Chondrocyte (in vitro differentiated cells): ENCODE measurements around the gene STARD10. TPM values are rescaled to one million over a fixed set of nuclear protein-coding genes. Genes with fewer than 3 reads are reported as not detected.
A peak's percentile ranks its signal among the peaks of the same experiment; 100 is the strongest.

Experiments used
- DNase-seq: peaks from one replicate; pipeline ENCODE4 v3.0.0; 2021; ENCODE audit warnings: mixed read lengths, low spot score
- H3K27ac Mint-ChIP-seq: one replicate; pipeline ENCODE4 v1.8.0; 2021; ENCODE audit warnings: mild to moderate bottlenecking, moderate library complexity, mixed read lengths; ENCODE audit not compliant: unreplicated experiment
- H3K27me3 Mint-ChIP-seq: 2 replicates; pipeline ENCODE4 v1.8.0; 2021; ENCODE audit warnings: low read depth, mixed read lengths
- H3K36me3 Mint-ChIP-seq: 2 replicates; pipeline ENCODE4 v1.8.0; 2021; ENCODE audit warnings: low read depth, mixed read lengths
- H3K4me1 Mint-ChIP-seq: 2 replicates; pipeline ENCODE4 v1.8.0; 2021; ENCODE audit warnings: low read depth, mild to moderate bottlenecking, mixed read lengths
- H3K4me3 Mint-ChIP-seq: one replicate; pipeline ENCODE4 v1.8.0; 2021; ENCODE audit warnings: mild to moderate bottlenecking, moderate library complexity, mixed read lengths; ENCODE audit not compliant: unreplicated experiment
- H3K9me3 Mint-ChIP-seq: 2 replicates; pipeline ENCODE4 v1.8.0; 2021; ENCODE audit warnings: low read depth, mixed read lengths
- CTCF ChIP-seq: fragments of 200-600 bp; sonication (generic); IDR thresholded peaks from 2 replicates; pipeline ENCODE4 v1.5.0; 2021; ENCODE audit warnings: antibody characterized with exemption, mild to moderate bottlenecking, moderate library complexity
- microRNA-seq: library from miRNA; unstranded; fragments of <30 nt; microRNA quantifications from one replicate; pipeline ENCODE4 v1.2.0, GENCODE V29; 2020; ENCODE audit warnings: borderline number of aligned reads
- total RNA-seq: library from RNA; stranded (reverse); gene quantifications from 3 replicates; pipeline ENCODE4 v1.2.1, GENCODE V29; 2021

The STARD10 gene
- total RNA-seq, 1 donor from 2014 or later, result 79.4 TPM

- no peak overlapping the region for H3K4me3 Mint-ChIP-seq
- H3K36me3 Mint-ChIP-seq, result peaks cover 29% of the 10 kb centered on the region
- H3K9me3 Mint-ChIP-seq, result no peaks in the 10 kb centered on the region
- H3K27ac Mint-ChIP-seq, result no peak overlapping the region
- H3K4me1 Mint-ChIP-seq, result peaks cover 34% of the 10 kb centered on the region
- H3K27me3 Mint-ChIP-seq, result no peaks in the 10 kb centered on the region
- no peak for DNase-seq
- TF ChIP-seq CTCF, result no peak
These were observed 86.8 kb downstream of the STARD10 start for GRCh38 chr11:72707032-72707431.

GRCh38 chr11:72706579-72706978 is 87.3 kb downstream of the STARD10 start:
- H3K4me1 Mint-ChIP-seq, result peaks cover 34% of the 10 kb centered on the region
- no peaks in the 10 kb centered on the region for H3K9me3 Mint-ChIP-seq
- no peaks in the 10 kb centered on the region for H3K27me3 Mint-ChIP-seq
- H3K4me3 Mint-ChIP-seq, result no peak overlapping the region
- H3K36me3 Mint-ChIP-seq, result peaks cover 31% of the 10 kb centered on the region
- H3K27ac Mint-ChIP-seq, result peak overlapping the region; percentile 12
- no peak for TF ChIP-seq CTCF
- peak; percentile 82 for DNase-seq

DNA sequence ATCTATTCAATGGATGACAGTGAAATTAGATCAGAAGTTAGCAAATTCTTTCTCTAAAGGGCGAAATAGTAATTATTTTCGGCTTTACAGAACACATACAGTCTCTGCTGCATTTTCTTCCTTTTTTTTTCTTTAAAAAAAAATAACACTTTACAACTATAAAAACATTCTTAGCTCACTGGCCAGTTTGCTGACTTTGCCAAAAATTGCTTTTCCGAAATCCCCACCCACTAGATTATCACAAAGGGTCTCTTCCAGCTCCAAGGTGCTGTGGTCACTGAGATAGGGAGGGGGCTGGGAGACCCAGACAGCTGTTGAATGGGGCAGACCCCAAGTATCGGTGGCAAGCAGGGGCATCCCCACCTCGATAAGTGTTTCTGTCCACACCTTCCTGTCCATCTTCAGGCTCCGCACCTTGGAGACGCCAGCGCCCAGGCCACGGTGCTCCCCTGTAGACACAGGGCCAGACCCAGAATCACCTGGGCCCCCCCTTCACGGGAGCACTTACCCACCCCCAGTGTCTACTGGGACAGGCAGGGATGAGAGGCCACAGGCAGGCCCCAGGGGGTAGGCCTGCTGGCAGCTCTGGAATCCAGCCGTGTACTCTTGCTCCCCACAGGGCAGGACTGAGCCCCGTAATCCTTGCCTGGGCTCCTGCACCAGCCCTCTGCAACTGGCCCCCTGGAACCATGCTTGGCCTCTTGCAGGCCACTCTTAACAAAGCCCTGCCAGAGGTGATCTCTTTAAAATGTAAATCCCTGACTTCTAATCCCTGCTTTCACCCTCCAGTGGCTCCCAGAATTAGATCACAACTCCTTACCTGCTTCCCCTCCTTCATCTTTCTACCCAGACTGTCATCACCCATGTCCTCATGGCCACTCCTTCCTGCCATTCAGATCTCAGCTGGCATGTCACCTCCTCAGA is 88.1 kb downstream of the STARD10 start:
- Mint-ChIP-seq H3K9me3 (no peaks in the 10 kb centered on the region), H3K4me3 (no peak overlapping the region), H3K27me3 (no peaks in the 10 kb centered on the region), H3K36me3 (peaks cover 30% of the 10 kb centered on the region), H3K27ac (no peak overlapping the region), H3K4me1 (peaks cover 34% of the 10 kb centered on the region)
- DNase-seq, result no peak
- TF ChIP-seq CTCF, result no peak

DNA sequence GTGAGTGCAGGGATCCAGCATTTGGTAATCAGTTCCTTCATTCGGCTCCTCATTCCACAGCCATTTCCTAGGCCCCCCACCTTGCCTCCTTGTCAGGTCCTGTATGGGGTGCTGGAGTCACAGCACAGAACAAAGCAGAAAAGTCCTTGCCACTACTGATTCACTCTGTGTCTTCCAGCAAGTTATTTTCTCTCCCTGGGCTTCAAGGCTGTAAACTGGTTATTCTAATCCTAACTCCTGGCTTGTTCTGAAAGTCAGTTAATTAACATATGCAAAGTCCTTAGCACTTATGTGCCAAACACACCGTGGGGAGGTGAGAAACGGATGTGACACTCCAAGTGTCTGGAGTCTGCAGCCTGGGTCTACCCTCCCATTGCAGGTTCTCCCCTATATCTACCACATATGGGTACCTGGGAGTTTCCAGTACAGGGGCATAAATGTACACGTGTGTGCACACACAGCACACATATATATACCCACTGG is 89.0 kb downstream of the STARD10 start:
- Mint-ChIP-seq H3K36me3 (peaks cover 33% of the 10 kb centered on the region), H3K27me3 (no peaks in the 10 kb centered on the region), H3K9me3 (no peaks in the 10 kb centered on the region), H3K4me1 (peaks cover 34% of the 10 kb centered on the region), H3K4me3 (no peak overlapping the region), H3K27ac (no peak overlapping the region)
- TF ChIP-seq CTCF, result no peak
- no peak for DNase-seq

Small RNAs within 50 kb of the gene (microRNA-seq; reads per million reads assigned to microRNA genes)
- gene MIR4692, result not detected

Other genes starting within 250 kb of the STARD10 start
- gene PDE2A, start 119.6 kb downstream of the STARD10 start, total RNA-seq, result 0.21 TPM in 1 of 3 replicates, not detected in the others
- 45.3 to 67.4 TPM (median 48.1 TPM) in 3 replicates for gene ARAP1, start 41.6 kb downstream of the STARD10 start, total RNA-seq
- 7.9 to 14.8 TPM (median 9.9 TPM) in 3 replicates for gene ATG16L2, start 20.4 kb upstream of the STARD10 start, total RNA-seq